Anterior cingulate cortex (tissue), 58 donors: ENCODE data around the gene SYT5.
A peak's percentile ranks its signal among the peaks of the same experiment; 100 is the strongest.
"Not testable (repeated sequence)": the region's sequence is repeated elsewhere in the genome, so short reads cannot be mapped to it uniquely, and the experiment has no call there.

Source experiments
- DNase-seq, 58 donors: peaks; one replicate each; lab custom pipeline; 2025; lab: John Stamatoyannopoulos, UW

The SYT5 gene

DNA sequence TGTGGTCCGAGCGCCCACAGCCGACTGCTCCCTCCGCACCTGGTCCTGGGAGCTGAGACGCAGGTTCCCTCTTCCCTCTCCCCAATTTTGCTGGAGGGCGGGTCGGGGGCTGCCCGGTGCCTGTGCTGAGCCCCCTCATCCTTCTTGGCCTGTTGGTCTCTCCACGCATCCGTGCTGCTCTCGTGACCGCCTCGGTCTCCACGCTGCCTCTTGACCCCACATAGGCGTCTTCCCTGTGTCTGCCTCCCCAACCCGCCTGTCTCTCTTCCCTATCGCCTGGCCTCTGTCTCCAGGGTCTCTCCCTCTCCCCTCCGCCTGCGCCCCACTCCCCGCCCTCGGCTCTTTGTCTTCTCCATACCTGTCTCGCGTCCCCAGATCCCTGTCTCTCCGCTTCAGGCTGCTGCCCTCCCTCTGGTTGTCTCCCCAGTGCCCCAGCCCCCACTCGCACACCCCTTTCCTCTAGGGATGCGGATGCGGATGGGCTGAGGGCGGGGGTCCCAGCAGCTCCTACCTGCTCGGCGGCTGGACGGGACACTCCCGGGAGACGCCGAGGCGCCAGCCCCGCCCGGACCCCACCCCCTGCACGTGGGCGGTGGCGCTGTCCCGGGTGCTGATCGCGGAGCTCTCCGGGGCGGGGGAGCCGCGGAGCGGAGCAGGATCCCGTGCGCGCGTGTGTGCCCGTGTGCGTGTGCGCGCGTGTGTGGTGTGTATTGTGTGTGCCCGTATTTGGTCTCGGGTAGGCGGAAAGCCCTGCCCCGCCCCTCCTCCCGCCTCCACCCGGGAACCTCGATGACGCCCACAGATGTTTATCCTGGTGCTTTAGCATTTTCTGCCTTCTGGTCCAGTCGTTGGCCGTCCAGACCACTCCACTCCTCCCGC is at the start of gene SYT5:
SYT5 (minus strand) TSS at position 684 of the 879 bp plus-strand sequence. CDS start 1,248 bp downstream, outside the sequence.
- DNase-seq = peak in 23 of 58 donors; percentile 5 to 65 (median 26)

DNA sequence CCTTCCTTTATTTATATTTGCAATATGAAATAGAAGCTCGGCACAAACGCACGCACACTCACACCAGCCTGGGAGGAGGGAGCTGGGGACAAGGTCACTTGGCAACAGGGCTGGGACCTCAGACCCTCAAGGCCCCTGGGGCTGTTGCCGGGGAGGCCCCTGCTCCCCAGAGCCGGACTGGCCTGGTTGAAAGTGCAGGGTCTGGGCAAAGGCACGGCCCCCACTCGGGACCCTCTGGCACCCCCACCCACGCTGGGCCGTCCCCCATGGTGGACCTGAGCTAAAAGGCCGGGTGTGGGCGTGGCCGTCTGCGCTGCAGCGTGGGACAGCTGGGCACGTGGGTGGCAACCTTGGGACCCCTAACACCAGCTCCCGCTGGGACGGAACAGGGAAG is 49.7 kb upstream of the SYT5 start:
- DNase-seq = no peak

DNA sequence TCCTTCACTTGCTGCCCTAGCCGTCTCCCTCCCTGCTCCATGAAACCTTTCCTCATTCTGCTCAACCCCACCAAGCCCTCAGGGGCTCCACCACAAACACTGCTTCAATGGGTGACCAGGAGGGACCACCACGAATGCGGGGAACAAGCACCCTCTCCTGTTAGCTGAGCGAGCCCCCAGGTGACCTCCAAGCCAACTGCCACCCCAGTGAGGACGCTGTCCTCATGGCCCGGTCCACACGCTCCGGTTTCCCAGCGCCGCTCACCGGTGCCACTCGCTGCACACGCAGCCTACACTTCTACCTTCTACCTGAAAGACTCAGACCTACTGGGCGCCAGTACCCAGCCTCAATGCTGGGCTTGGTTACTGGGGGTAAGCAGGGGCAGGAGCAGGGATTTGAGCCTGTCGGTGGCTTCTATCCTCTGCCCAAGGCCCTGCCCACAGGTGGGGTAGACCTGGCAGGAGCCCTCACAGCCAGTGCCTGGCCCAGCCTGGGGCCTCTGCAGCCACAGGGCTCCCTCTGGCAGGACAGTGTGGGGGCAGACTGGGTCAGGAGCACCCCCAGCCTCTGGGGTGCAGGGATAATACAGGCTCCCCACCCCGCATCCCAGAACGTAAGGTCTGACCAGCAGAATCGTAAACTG is 49.2 kb upstream of the SYT5 start:
- no peak for DNase-seq

DNA sequence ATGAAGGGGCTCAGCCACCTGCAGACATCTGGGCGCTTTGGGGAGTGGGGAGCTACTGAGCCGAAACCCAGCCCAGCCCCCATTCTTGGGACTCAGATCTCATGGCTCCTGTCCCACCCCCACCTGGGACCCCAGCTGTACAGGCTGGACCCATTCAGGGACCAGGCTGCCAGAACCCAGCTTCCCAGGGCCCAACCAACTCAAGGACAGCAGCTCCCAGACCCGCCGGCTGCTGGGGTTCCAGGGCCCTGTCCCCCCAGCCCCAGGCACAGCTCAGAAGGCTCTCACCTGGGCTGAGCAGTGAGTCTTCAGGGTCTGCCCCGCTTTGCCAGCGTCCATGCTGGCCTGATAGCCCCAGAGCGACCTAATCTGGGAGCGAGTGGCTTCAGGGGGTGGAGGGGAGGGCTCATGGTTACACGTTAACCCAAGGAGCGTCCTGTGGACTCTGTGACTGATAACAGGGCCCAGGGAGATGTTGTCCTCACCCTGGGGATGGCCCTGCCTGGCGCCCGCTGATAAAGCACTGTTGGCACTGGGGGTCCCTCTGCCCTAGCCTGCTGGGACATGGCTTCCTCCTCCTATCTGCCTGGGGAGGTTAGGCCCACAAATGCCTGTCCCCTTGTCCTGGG is 48.4 kb upstream of the SYT5 start, which contains the start of gene TMEM86B:
TMEM86B (minus strand) TSS at position 361 of the 629 bp plus-strand sequence; CDS start at position 339, 22 bp downstream.
- DNase-seq = no peak

DNA sequence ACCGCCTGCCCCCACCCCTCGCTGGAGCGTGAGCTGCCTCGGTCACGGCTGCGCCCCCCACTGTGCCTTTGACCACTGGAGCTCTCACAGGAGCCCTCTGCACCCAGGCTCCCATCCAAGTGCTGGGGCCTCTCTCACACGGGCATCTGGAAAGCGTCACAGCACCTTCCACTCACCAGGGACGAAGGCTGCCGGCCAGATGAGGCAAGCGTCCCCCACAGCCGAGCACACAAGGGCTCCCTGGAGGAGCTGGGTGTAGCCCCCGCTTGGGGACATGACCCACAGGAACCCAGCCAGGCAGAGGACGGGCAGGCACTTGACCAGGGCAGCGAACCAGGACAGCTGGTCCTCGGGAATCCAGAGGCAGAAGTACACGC is 47.9 kb upstream of the SYT5 start:
- DNase-seq = no peak

DNA sequence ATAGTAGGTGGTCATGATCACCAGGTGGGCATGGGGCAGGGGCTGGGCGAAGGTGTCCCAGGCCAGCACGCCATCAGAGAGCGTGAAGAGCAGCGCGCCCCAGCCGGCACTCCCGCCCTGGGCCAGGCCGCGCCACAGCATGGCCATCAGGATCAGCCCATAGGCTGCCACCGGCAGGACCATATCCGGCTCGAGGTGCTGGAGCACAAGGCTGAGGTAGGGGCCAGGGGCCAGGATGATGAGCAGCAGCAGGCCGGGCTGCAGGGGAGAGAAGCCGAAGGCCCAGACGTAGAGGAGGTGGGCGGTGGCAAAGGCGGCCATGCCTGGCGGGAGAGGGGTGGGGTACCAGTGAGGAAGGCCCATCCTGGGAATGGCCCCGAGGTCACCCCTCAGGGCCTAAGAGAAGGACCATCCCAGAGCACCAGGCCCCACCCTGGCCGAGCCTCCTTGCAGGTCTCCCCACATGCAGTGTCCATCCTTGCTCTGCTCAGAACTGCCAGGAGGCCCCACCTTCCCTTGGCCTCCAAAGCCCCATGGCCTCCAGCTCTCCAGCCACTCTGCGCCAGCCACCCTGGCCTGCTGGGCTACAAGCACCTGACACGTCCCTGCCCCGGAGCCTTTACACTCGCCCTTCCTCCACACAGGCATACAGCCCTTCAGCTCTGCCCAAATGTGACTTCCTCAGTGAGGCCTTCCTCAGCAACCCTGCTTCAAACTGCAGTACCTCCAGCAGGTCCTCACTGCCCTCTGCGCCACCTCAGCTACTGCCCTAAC is 47.3 kb upstream of the SYT5 start:
- no peak for DNase-seq

DNA sequence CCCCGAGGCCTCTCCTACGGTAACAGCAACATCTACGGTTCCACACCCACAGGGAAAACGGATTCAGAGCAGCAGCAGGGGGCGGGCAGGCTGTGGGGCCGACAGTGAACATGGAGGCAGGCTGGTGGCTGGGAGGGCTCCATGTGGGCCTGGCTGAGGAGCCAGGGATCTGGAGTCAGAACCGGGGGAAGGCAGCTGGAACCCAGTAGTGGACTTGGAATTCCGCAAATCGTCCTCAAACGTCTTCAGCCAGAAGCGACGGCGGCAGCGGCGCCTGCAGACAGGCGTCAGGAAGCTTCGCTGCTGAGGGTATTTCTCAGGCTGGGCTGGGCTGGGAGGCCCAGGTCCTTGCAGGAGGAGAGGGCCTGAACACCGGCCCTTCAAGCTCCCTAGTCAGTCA is 46.7 kb upstream of the SYT5 start:
- peak in 1 of 58 donors; percentile 3 for DNase-seq

DNA sequence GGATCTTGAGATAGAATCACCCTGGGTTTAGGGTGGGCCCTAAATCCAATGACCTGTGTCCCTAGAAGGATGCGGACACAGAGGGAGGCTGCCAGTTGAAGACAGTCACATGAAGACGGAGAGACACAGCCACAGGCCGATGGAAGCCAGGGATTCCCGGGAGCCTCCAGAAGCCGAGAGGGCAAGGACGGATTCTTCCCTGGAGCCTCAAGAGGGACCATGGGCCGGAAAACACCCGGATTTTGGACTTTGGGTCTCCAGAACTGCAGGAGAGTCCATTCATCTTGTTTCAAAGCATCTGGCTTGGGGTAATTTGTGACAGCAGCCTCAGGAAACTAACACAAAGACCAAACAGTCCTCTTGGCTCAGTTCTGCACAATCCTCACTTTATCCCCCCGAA is 46.2 kb upstream of the SYT5 start:
- no peak for DNase-seq

DNA sequence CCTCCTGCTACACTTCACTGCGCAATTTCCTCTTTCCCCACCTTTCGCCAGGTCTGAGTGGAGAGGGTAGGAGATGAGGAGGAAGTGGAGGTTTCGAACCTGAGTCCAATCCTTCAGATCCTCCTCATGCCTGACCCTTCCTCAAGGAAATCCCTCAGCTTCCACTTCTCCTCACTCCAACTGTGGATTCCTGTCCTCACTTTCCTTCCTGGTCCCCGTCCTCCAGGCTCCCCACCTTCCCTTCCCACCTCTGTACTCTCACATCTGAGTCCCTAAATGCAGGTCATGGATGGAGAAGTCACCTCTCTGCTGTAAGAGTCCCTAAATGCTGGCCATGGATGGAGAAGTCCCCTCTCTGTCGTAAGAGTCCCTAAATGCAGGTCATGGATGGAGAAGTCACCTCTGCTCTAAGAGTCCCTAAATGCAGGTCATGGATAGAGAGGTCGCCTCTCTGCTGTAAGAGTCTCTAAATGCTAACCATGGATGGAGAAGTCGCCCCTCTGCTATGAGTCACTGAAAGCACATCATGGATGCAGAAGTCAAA is 45.4 kb upstream of the SYT5 start:
- no peak for DNase-seq

DNA sequence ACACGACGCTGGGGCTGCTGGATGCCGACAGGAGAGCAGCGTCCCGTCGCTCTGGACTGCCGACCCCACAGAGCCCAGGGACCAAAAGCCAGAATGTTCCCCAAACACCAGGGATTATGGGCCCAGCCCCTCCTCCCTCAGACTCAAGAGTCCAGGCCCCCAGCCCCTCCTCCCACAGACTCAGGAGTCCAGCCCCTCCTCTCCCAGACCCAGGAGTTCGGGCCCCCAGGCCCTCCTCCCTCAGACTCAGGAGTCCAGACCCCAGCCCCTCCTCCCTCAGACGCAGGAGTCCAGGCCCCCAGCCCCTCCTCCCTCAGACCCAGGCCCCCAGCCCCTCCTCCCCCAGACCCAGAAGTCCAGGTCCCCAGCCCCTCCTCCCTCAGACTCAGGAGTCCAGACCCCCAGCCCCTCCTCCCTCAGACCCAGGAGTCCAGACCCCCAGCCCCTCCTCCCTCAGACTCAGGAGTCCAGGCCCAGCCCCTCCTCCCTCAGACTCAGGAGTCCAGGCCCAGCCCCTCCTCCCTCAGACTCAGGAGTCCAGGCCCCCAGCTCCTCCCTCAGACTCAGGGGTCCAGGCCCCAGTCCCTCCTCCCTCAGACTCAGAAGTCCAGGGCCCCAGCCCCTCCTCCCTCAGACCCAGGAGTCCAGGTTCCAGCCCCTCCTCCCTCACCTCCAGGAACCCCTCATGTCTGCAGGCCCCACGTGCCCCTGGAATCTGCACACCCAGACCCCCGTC is 44.8 kb upstream of the SYT5 start:
- DNase-seq = not testable (repeated sequence)

DNA sequence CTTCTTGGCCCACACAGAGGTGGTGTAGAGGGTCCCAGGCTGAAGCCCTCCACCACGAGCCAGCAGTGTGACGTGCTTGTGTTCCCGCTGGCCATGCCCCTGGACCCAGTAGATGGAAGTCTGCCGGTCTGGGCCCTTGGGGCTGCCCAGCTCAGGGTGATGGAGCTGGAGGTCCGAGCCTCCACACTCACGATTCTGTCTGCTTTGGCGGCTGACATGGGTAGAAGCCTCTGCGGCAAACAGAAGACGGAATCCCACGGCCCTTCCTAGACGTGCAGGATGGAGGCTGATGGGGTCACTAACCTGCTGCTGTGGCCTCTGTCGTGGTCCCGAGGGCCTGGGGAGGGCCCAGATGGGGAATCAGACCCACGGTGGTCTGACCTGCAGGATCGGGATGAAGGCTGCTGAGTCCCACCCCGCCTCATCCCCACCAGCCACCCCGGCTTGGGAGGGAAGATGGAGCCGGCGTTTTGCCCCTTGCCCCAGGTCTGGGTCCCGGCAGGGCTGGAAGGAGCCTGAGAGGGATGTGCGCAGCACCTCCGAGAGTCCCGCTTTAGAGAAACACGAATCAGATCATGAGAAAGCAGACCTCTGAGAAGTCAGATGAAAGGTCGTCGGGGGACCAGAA is 44.1 kb upstream of the SYT5 start:
- DNase-seq = no peak

DNA sequence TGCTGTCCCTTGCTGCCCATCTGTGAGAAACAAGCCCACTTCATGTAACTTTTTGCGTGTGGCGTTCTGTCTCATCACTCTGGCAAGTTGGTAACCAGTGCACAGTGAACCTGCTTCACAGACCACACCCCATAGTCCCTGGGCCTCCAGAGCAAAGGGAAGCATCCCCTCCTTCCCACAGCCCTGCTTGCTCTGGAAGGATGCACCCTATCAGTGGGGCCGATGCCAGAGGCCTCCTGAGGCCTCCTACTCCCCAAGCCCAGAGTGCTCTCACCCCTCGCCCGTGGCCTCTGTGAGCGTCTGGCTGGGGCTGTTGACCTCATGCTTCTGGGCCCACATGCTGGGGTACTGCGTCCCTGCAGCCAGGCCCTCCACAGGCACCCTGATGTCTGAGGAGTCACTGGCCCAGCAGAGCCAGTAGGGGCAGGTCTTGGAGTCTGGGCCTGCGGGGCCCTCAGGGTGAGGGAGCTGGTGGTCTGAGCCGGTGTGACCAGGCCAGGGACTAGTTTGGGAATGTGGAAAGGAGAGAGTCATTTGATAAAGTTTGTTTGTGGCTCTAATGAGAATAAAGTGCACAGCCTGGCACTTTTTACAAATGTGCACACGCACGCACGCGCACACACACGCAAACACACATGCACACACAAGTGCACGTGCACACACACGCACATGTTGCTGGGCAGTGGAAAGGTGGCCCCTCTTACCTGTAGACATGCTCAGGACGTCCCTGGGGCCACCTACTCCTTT is 43.4 kb upstream of the SYT5 start:
- DNase-seq = no peak

DNA sequence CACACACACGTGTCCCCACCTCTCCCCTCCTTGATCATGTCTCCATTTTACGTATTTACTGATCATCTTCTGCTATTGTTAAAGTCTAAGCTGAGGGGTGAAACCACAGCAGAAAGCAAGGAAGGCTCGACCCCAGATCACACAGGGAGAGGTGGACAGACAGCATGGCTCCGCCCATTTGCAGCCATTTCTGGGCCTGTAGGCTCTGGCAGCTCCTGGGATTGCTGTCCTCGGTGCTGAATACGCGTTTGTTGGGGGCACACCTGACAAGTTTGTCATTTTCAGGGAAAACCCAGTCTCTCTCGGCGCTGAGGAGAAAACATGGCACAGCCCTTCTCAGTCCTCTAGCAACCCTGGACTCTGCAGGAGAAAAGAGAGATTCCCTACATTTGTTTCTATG is 40.4 kb upstream of the SYT5 start:
- no peak for DNase-seq

DNA sequence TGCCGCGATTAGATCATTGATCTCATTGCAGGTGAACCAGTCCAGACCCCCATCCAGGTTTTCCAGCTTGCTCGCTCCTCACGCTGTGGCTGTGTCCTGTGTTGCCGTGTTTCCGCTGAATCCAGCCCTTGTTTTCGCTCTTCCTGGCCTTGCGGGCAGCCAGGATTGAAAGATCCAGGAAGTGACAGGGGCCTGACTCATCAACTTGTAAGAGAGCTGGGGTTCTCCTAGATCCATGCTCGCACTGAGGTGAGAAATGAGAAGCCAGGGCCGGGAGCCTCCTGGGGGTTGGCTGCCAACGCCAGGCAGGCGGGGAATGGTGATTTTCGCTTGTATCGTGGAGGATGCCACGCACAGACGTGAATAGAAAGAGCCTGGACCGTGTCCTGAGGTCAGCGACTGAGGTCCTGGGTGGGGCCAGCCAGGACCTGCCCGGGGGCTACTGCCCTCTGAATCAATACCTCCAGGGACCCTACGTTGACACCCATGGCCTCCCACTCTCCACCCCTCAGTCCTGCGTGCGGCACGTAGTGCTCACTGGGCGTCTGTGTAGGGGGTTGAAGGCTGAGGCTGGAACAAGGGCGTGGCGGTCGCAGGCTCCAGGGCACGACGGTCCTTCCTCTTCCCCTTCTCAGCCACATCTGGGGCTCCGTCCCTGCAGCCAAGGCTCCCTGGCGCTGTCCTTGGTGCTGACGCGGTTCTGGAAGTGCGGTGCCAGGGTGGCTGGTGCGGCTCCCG is 36.5 kb upstream of the SYT5 start:
- peak; percentile 4 to 94 (median 74) for DNase-seq

DNA sequence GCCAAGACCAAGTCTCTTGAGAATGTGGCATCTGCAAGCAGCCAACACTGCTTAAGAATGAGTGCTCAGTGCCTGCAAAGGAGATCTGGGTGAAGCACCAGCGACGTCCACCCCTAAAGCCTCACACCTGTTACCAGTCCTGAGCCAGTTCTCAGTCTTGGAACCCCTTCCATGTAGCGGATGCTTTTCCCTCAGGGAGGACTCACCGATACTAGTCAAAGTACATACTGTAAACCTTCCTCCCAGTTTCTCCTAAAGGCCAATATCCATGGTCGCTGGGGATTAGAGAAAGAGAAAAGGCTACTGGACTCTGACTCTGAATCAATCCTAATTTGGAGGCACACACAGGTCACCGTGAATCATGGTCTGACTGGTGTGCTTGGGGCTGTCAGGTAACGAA is 33.5 kb upstream of the SYT5 start:
- DNase-seq = no peak

DNA sequence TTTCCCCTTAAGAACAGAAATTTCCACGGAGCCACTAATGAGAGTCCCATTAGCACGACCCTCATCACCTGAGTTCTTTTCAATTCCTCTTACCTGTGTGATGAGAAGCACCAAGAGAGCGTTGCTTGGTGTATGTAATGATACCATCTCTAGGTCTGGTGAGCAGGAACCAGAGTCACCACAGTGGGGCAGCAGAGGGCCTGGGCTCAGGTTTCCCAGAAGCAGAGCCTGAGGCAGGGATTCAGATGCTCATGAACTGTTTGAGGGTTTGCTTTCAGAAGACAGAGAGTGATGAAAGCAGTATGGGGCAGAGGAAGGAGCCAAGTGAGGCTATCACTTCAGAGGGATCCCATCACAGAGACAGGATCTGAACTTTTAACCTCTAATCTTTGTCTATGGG is 32.4 kb upstream of the SYT5 start:
- DNase-seq = no peak

DNA sequence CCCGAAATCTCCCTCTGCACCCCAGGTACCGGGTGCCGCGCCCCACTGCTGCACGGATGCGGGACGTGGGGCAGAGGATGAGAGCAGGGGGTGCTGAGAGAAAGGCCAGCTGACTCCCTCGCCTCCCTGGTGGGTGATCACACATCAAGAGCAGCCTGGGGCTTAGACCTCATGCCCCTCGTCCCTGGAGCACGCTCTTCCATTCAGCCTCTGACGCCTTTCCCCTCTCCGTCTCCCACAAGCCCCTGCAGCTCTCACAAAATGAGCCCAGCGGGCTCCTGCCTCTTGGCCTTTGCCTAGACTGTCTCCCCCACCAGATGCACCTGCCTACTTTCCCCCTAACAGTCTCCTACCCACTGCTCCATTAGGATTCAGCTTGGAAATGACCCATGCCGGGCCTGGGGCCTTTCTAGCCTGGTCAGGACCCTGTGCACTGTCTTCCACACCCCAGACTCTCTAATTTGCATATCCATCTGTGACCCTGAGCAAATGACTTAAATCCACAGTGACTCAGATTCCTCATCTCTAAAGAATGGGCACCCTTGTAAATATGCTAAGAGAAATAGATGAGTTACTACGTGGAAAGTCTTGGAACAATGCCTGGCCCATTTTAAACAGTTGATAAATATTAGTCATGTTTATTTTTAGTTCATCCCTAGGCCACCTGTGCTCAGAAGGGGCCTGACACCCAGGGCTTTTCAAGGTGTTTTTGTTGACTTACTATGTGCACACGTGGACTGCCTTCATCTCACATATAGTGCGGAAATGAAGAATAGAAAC is 29.8 kb upstream of the SYT5 start:
- no peak for DNase-seq
